GM12872 (cell line): ENCODE data around the gene SOX4.

Experiments
- CTCF ChIP-seq: IDR thresholded peaks from 3 replicates; pipeline ENCODE4 v1.5.1; 2011; ENCODE audit warnings: low read depth, mild to moderate bottlenecking, low read length, moderate library complexity; ENCODE audit not compliant: insufficient read depth

SOX4 gene

GRCh38 chr6:21588481-21589351 is 4.8 kb upstream of the SOX4 start:
- TF ChIP-seq CTCF = no peak

- TF ChIP-seq CTCF = peak; percentile 93
These were observed 3.9 kb upstream of the SOX4 start for GRCh38 chr6:21589352-21590345.

- no peak for TF ChIP-seq CTCF
These were observed 3.2 kb upstream of the SOX4 start for GRCh38 chr6:21590346-21590745.

GRCh38 chr6:21591446-21591845 is 2.1 kb upstream of the SOX4 start:
- TF ChIP-seq CTCF = no peak

GRCh38 chr6:21592953-21593352 is 598 bp upstream of the SOX4 start:
- TF ChIP-seq CTCF = no peak

GRCh38 chr6:21593927-21594415 is 420 bp downstream of the SOX4 start:
- no peak for TF ChIP-seq CTCF
